Measurements from ENCODE around the gene CPA5.
A peak's percentile ranks its signal among the peaks of the same experiment; 100 is the strongest.

CPA5 gene

GRCh38 chr7:130345725-130346124 is 1.1 kb downstream of the CPA5 start:
- DNase-seq (ENCODE audit: low read depth), result no peak
- TF ChIP-seq CTCF (IDR thresholded peaks at IDR 0.05; ENCODE audit: insufficient read depth, low read depth, low read length, missing control alignments), result no peak
- no peak overlapping the region for H3K4me3 ChIP-seq (ENCODE audit: low read depth, low read length)

GRCh38 chr7:130346177-130346905 is 1.7 kb downstream of the CPA5 start:
- no peak for DNase-seq (ENCODE audit: low read depth)
- H3K4me3 ChIP-seq (ENCODE audit: low read depth, low read length), result no peak overlapping the region
- no peak for TF ChIP-seq CTCF (IDR thresholded peaks at IDR 0.05; ENCODE audit: insufficient read depth, low read depth, low read length, missing control alignments)

- no peak for DNase-seq (ENCODE audit: low read depth)
- no peak for TF ChIP-seq CTCF (IDR thresholded peaks at IDR 0.05; ENCODE audit: insufficient read depth, low read depth, low read length, missing control alignments)
- H3K4me3 ChIP-seq (ENCODE audit: low read depth, low read length), result no peak overlapping the region
Observed at GRCh38 chr7:130346941-130347340, 2.3 kb downstream of the CPA5 start.

DNA sequence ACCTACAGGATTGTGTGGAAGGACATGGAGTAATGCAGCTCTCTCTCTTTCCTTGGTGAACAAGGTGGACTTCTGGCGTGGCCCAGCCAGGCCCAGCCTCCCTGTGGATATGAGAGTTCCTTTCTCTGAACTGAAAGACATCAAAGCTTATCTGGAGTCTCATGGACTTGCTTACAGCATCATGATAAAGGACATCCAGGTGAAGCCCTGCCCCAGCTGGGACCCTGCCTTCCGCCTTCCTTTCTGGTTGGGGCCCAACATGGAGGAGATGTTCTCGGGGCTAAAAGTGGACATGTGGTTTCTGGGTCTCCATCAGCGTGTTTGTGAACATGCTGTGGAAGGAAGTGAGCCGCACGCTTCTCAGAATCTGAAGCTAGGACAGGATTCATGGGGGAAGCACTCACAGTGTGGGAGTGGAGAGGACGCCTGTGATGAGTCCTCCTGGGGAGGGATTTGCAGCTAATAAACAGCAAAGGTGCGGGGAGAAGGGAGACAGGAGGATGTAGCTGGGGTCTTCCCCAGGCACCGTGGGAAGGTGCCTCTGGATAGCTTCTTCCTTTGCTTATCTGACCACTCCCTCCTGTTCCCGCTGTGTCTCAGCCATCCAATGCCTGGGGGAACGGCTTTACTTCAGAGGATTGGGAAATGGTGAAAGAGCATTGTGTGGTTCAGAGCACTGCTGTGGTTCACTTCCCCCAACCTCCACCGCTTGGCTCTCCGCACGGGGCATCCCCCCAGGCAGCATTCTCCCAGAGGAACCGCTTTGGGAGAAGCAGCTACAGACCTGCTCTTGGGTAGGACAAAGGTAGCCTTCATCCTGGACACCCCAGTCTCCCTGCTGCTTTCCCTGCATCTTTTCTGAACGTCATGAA is 5.5 kb downstream of the CPA5 start:
- H3K4me3 ChIP-seq (ENCODE audit: low read depth, low read length), result peak overlapping the region; percentile 44
- peak; percentile 64 for DNase-seq (ENCODE audit: low read depth)
- no peak for TF ChIP-seq CTCF (IDR thresholded peaks at IDR 0.05; ENCODE audit: insufficient read depth, low read depth, low read length, missing control alignments)

- no peak for TF ChIP-seq CTCF (IDR thresholded peaks at IDR 0.05; ENCODE audit: insufficient read depth, low read depth, low read length, missing control alignments)
- H3K4me3 ChIP-seq (ENCODE audit: low read depth, low read length), result peak overlapping the region; percentile 44
- peak; percentile 86 for DNase-seq (ENCODE audit: low read depth)
Observed at GRCh38 chr7:130350945-130351790, 6.6 kb downstream of the CPA5 start.

DNA sequence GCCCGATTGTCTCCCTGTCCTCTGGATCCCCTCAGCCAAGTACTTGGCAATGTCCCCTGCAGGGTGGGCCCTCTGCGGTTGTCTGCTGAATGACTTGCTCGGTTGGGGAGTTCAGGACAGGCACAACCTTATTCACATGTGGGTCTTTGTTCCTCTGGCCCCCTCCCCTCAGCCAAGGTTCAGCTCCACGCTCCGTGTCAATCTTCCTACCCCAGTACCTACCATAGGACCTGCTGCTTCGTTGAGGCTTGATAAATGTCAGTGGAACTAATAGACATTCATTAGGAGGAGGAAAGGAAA is 7.1 kb downstream of the CPA5 start:
- no peak overlapping the region for H3K4me3 ChIP-seq (ENCODE audit: low read depth, low read length)
- no peak for DNase-seq (ENCODE audit: low read depth)
- TF ChIP-seq CTCF (IDR thresholded peaks at IDR 0.05; ENCODE audit: insufficient read depth, low read depth, low read length, missing control alignments), result no peak
